GM18505 (cell line): ENCODE measurements around the gene NTRK2.

ENCODE experiments used
- ATAC-seq: cut with Tn5 transposase; IDR thresholded peaks from one replicate; pipeline ENCODE4 v1.9.1; 2021; ENCODE audit not compliant: unreplicated experiment
- POLR2A ChIP-seq: IDR thresholded peaks from 4 replicates; pipeline ENCODE4 v1.6.1; 2011; ENCODE audit warnings: borderline replicate concordance; ENCODE audit not compliant: insufficient read depth, insufficient read length; ENCODE audit errors: extremely low read depth

NTRK2 gene

GRCh38 chr9:84959339-84959738 is 289.8 kb downstream of the NTRK2 start:
- TF ChIP-seq POLR2A: no peak
- ATAC-seq: no peak

- no peak for TF ChIP-seq POLR2A
- ATAC-seq: no peak
Observed at GRCh38 chr9:84966876-84967830, 297.6 kb downstream of the NTRK2 start.

GRCh38 chr9:84969084-84969483 is 299.6 kb downstream of the NTRK2 start:
- TF ChIP-seq POLR2A: no peak

GRCh38 chr9:84969736-84970135 is 300.2 kb downstream of the NTRK2 start:
- no peak for ATAC-seq
- no peak for TF ChIP-seq POLR2A

More at GRCh38 chr9:84969084-84969483, 299.6 kb downstream of the NTRK2 start:
- ATAC-seq: no peak

GRCh38 chr9:84970432-84970831 is 300.9 kb downstream of the NTRK2 start:
- no peak for ATAC-seq
- no peak for TF ChIP-seq POLR2A

- no peak for TF ChIP-seq POLR2A
- ATAC-seq: no peak
Observed at GRCh38 chr9:84971571-84971970, 302.0 kb downstream of the NTRK2 start.

GRCh38 chr9:84974258-84974657 is 304.7 kb downstream of the NTRK2 start:
- TF ChIP-seq POLR2A: no peak
- ATAC-seq: no peak

GRCh38 chr9:84974855-84975254 is 305.3 kb downstream of the NTRK2 start:
- TF ChIP-seq POLR2A: no peak
- no peak for ATAC-seq

GRCh38 chr9:84975926-84976325 is 306.4 kb downstream of the NTRK2 start:
- ATAC-seq: no peak
- TF ChIP-seq POLR2A: no peak

GRCh38 chr9:84978661-84979060 is 309.1 kb downstream of the NTRK2 start:
- ATAC-seq: no peak
- no peak for TF ChIP-seq POLR2A

GRCh38 chr9:84983749-84984148 is 314.2 kb downstream of the NTRK2 start:
- ATAC-seq: no peak
- TF ChIP-seq POLR2A: no peak

GRCh38 chr9:84988621-84989020 is 319.1 kb downstream of the NTRK2 start:
- no peak for TF ChIP-seq POLR2A
- no peak for ATAC-seq

- no peak for ATAC-seq
Observed at GRCh38 chr9:84990416-84990815, 320.9 kb downstream of the NTRK2 start.

GRCh38 chr9:84990850-84991513 is 321.5 kb downstream of the NTRK2 start:
- TF ChIP-seq POLR2A: no peak
- no peak for ATAC-seq

More at GRCh38 chr9:84990416-84990815, 320.9 kb downstream of the NTRK2 start:
- no peak for TF ChIP-seq POLR2A
